Osteoblast (primary cell): Measurements from ENCODE around the gene TMEM272. TPM values are rescaled to one million over a fixed set of nuclear protein-coding genes. Genes with fewer than 3 reads are reported as not detected.

Experiments
- DNase-seq: peaks from one replicate; pipeline ENCODE4 v3.0.0; 2011; ENCODE audit warnings: low spot score, mixed read lengths; ENCODE audit not compliant: insufficient read length; ENCODE audit errors: missing footprints
- H2AFZ ChIP-seq: 2 replicates; pipeline ENCODE4 v1.6.0; 2011; ENCODE audit warnings: mild to moderate bottlenecking, low read length
- H3K27ac ChIP-seq: 2 replicates; pipeline ENCODE4 v1.5.1; 2011; ENCODE audit warnings: mild to moderate bottlenecking, low read depth, low read length, moderate library complexity
- H3K27me3 ChIP-seq: 2 replicates; pipeline ENCODE4 v1.6.0; 2012; ENCODE audit warnings: mild to moderate bottlenecking, control low read depth, inconsistent platforms, low read length, moderate library complexity; ENCODE audit not compliant: insufficient read depth
- H3K36me3 ChIP-seq: 2 replicates; pipeline ENCODE4 v1.5.1; 2011; ENCODE audit warnings: mild to moderate bottlenecking, low read length, control low read depth, moderate library complexity; ENCODE audit not compliant: insufficient read depth
- H3K4me1 ChIP-seq: 2 replicates; pipeline ENCODE4 v1.5.1; 2011; ENCODE audit warnings: mild to moderate bottlenecking, low read length, control low read depth, moderate library complexity; ENCODE audit not compliant: insufficient read depth
- H3K4me2 ChIP-seq: 2 replicates; pipeline ENCODE4 v1.6.0; 2011; ENCODE audit warnings: mild to moderate bottlenecking, low read length; ENCODE audit not compliant: insufficient read depth
- H3K4me3 ChIP-seq: fragments of 200-600 bp; sonication (generic); 3 replicates; pipeline ENCODE4 v1.5.1; 2012; ENCODE audit warnings: mild to moderate bottlenecking, low read length, inconsistent platforms; ENCODE audit not compliant: insufficient read depth
- H3K79me2 ChIP-seq: 2 replicates; pipeline ENCODE4 v1.6.0; 2012; ENCODE audit warnings: mild to moderate bottlenecking, low read length, control low read depth, inconsistent platforms; ENCODE audit not compliant: insufficient read depth
- H3K9me3 ChIP-seq: 2 replicates; pipeline ENCODE4 v1.5.1; 2011; ENCODE audit warnings: low read depth, low read length, control low read depth
- H4K20me1 ChIP-seq: 2 replicates; pipeline ENCODE4 v1.6.0; 2012; ENCODE audit warnings: mild to moderate bottlenecking, low read length, control low read depth; ENCODE audit not compliant: insufficient read depth
- CTCF ChIP-seq: IDR thresholded peaks from 2 replicates; pipeline ENCODE4 v1.5.1; 2011; ENCODE audit warnings: mild to moderate bottlenecking, low read depth, low read length, moderate library complexity; ENCODE audit errors: extremely low read depth
- total RNA-seq: library from RNA; depleted of rRNA; stranded (reverse); fragments of >200 nt; gene quantifications from 2 replicates; pipeline ENCODE4 v1.2.3, GENCODE V29; 2012

TMEM272 gene
- total RNA-seq, 1 donor = not detected

DNA sequence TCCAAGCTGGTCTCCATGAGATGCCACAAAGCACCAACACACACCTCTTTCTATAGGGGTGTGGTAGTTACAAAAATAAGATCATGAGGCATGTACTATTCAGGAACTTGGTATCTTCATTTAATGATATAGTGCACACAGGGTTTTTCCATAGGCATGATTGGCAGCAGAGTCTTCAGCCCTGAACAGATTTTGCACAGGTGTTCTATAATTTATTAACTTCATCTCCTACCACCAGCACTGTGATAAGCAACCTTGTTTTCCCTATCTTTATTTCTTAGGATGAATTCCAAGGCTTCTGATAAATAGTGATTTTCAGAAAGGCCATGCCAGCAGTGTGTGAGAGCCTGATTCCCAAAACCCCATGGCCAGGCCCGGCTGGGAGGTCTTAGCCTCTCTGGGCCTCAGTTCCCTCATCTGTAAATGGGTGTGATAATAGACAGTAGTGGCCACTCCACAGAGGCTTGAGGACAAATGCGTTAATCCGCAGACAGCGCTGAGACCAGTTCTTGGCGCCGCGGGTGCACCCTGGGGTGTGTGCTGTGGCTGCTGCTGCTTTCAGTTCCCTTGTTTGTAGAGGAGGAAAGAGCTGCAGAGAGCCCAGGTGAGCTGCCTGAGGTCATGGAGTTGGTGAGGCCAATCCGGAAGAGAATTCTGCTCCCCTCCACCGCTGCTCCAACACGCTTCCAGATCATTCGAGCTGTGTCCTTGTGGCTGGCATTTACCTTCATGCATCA lies 74.1 kb downstream of the TMEM272 start:
- TF ChIP-seq CTCF = no peak

GRCh38 chr13:51770160-51770559 lies 74.8 kb downstream of the TMEM272 start:
- Histone ChIP-seq H3K36me3 (peaks cover 17% of the 10 kb centered on the region), H2AFZ (no peak overlapping the region), H3K4me2 (no peak overlapping the region), H3K79me2 (no peaks in the 10 kb centered on the region), H3K4me1 (peaks cover 1% of the 10 kb centered on the region), H4K20me1 (no peaks in the 10 kb centered on the region), H3K4me3 (no peak overlapping the region), H3K27ac (no peak overlapping the region), H3K27me3 (peaks cover 6% of the 10 kb centered on the region), H3K9me3 (no peaks in the 10 kb centered on the region)
- DNase-seq = no peak
- no peak for TF ChIP-seq CTCF

More for the DNA sequence above, 74.1 kb downstream of the TMEM272 start:
- Histone ChIP-seq H2AFZ (no peak overlapping the region), H3K4me2 (no peak overlapping the region), H3K9me3 (no peaks in the 10 kb centered on the region), H3K4me3 (no peak overlapping the region), H4K20me1 (no peaks in the 10 kb centered on the region), H3K79me2 (no peaks in the 10 kb centered on the region), H3K4me1 (no peaks in the 10 kb centered on the region), H3K27me3 (peaks cover 6% of the 10 kb centered on the region), H3K36me3 (peaks cover 16% of the 10 kb centered on the region), H3K27ac (no peak overlapping the region)
- no peak for DNase-seq

- DNase-seq = peak; percentile 64
- H3K79me2 ChIP-seq = no peaks in the 10 kb centered on the region
- peaks cover 6% of the 10 kb centered on the region for H3K27me3 ChIP-seq
- no peak overlapping the region for H3K27ac ChIP-seq
- no peak overlapping the region for H2AFZ ChIP-seq
- H4K20me1 ChIP-seq = no peaks in the 10 kb centered on the region
- no peak overlapping the region for H3K4me2 ChIP-seq
- H3K9me3 ChIP-seq = no peaks in the 10 kb centered on the region
- no peak overlapping the region for H3K4me3 ChIP-seq
- H3K36me3 ChIP-seq = peaks cover 17% of the 10 kb centered on the region
- H3K4me1 ChIP-seq = peaks cover 7% of the 10 kb centered on the region
- TF ChIP-seq CTCF = no peak
These were observed 75.4 kb downstream of the TMEM272 start for GRCh38 chr13:51769455-51770127.

GRCh38 chr13:51768976-51769375 lies 76.0 kb downstream of the TMEM272 start:
- no peak overlapping the region for H3K27ac ChIP-seq
- no peak overlapping the region for H3K4me3 ChIP-seq
- H4K20me1 ChIP-seq = no peaks in the 10 kb centered on the region
- no peak overlapping the region for H2AFZ ChIP-seq
- no peaks in the 10 kb centered on the region for H3K9me3 ChIP-seq
- DNase-seq = no peak
- no peaks in the 10 kb centered on the region for H3K79me2 ChIP-seq
- no peak for TF ChIP-seq CTCF
- peaks cover 5% of the 10 kb centered on the region for H3K27me3 ChIP-seq
- H3K4me2 ChIP-seq = no peak overlapping the region
- peaks cover 13% of the 10 kb centered on the region for H3K4me1 ChIP-seq
- H3K36me3 ChIP-seq = peaks cover 17% of the 10 kb centered on the region
